ENCODE data around the gene ANXA4.

GRCh38 chr2:69734035-69734611, 7.8 kb upstream of the ANXA4 start:
- TF ChIP-seq, protein P1, sequence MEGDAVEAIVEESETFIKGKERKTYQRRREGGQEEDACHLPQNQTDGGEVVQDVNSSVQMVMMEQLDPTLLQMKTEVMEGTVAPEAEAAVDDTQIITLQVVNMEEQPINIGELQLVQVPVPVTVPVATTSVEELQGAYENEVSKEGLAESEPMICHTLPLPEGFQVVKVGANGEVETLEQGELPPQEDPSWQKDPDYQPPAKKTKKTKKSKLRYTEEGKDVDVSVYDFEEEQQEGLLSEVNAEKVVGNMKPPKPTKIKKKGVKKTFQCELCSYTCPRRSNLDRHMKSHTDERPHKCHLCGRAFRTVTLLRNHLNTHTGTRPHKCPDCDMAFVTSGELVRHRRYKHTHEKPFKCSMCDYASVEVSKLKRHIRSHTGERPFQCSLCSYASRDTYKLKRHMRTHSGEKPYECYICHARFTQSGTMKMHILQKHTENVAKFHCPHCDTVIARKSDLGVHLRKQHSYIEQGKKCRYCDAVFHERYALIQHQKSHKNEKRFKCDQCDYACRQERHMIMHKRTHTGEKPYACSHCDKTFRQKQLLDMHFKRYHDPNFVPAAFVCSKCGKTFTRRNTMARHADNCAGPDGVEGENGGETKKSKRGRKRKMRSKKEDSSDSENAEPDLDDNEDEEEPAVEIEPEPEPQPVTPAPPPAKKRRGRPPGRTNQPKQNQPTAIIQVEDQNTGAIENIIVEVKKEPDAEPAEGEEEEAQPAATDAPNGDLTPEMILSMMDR (IDR thresholded peaks at IDR 0.05; ENCODE audit: low read depth, low read length, missing input control) = no peak
- TF ChIP-seq YY1 (IDR thresholded peaks at IDR 0.05) (no peak), REST (IDR thresholded peaks at IDR 0.05) (no peak), ATF3 (IDR thresholded peaks at IDR 0.05) (no peak), JUND (IDR thresholded peaks at IDR 0.05) (no peak), FOXA1 (IDR thresholded peaks at IDR 0.05) (no peak)

Data from liver (tissue), 3 donors.